ENCODE results near the gene WDR26. TPM values are rescaled to one million over a fixed set of nuclear protein-coding genes. Genes with fewer than 3 reads are reported as not detected.

Gene WDR26
- total RNA-seq, 4 donors from 2014 or later = 45.9 to 76.9 (median 65.7) TPM

DNA sequence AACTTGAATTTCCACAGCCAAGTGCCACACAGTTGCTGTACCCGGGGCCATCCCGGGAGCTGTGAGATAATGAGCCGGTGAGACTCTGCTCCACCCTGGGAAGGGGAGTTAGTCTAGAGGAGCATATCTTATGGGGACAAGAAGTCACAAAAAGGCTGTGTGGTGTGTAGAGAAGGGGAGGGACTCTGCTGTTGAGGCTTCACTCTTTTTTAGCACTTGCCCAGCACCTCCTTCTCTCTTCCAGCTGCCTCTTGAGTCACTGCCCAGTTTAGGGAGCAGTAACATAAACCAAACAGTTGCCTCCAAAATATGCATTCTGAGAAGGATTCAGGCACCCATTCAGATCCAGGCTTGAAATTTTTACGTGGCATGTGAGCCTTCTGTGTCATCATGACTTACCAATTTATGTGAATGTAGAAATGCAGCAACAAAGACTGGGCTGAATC is 744 bp upstream of the WDR26 start:
- no peak for DNase-seq
- H3K9me3 ChIP-seq = no peaks in the 10 kb centered on the region
- no peaks in the 10 kb centered on the region for H3K36me3 ChIP-seq
- peak overlapping the region; percentile 86 to 94 for H3K4me3 ChIP-seq
- intact Hi-C loops (cut with DNase I; ENCODE audit: low total_unique reads) = no loop called here
- no peaks in the 10 kb centered on the region for H3K27me3 ChIP-seq
- no peak for TF ChIP-seq POLR2A (IDR thresholded peaks at IDR 0.05)
- TF ChIP-seq, protein P1, sequence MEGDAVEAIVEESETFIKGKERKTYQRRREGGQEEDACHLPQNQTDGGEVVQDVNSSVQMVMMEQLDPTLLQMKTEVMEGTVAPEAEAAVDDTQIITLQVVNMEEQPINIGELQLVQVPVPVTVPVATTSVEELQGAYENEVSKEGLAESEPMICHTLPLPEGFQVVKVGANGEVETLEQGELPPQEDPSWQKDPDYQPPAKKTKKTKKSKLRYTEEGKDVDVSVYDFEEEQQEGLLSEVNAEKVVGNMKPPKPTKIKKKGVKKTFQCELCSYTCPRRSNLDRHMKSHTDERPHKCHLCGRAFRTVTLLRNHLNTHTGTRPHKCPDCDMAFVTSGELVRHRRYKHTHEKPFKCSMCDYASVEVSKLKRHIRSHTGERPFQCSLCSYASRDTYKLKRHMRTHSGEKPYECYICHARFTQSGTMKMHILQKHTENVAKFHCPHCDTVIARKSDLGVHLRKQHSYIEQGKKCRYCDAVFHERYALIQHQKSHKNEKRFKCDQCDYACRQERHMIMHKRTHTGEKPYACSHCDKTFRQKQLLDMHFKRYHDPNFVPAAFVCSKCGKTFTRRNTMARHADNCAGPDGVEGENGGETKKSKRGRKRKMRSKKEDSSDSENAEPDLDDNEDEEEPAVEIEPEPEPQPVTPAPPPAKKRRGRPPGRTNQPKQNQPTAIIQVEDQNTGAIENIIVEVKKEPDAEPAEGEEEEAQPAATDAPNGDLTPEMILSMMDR (IDR thresholded peaks at IDR 0.05) = no peak
- peaks cover 7 to 11% of the 10 kb centered on the region in 2 donors for H3K4me1 ChIP-seq
- H3K27ac ChIP-seq = peak overlapping the region; percentile 98 to 99

DNA sequence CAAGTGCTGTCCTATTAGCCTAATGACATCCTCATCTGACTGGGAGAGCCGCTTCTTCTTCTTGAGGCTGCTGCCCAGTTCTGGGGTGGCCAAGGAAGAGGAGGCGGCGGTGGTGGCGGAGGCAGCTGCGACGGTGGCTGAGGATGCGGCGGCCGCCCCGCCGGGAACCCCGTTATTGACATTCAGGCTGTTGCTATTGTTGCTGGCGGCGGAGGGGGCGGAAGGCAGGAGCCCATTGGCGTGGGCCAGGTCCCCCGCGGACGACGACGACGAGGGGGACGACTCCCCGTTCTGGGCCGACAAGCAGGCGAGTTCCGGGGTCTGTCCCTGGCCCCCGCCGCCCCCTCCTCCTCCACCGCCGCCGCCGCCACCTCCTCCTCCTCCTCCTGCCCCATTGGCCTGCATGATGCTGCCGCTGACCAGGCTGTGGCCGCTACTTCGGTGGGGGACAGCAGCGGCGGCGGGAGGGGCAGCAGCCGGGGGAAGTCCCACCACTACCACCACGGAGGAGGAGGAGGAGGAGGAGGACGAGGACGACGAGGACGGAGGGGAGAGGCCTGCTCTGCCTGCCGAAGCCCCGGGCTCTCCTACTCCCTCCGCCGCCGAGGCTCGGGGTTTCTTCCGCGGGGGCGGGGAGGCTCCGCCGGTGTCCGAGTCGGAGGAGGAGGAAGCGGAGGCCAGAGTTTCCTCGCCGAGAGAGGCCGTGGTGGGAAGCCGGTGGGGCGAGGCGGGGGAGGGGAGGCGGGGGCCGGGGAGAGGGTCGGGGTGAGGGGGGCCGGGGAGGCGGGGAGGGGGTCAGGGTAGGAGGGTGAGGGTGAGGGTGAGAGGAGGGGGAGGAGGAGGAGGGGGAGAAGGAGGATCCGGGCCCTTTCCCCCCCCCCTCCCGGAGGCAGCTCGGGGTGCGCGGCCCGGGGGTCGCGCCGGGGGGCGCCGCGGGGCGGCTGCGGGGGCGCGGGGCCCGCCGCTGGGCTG is 610 bp downstream of the WDR26 start:
- intact Hi-C loops (cut with DNase I; ENCODE audit: low total_unique reads) = no loop called here
- H3K4me1 ChIP-seq = peaks cover 7 to 11% of the 10 kb centered on the region in 2 donors
- DNase-seq = peak; percentile 46 to 47
- peak overlapping the region; percentile 98 to 99 for H3K27ac ChIP-seq
- no peaks in the 10 kb centered on the region for H3K36me3 ChIP-seq
- TF ChIP-seq POLR2A (IDR thresholded peaks at IDR 0.05) = no peak
- TF ChIP-seq, protein P1 (IDR thresholded peaks at IDR 0.05) = no peak
- peak overlapping the region; percentile 86 to 94 for H3K4me3 ChIP-seq
- H3K9me3 ChIP-seq = no peaks in the 10 kb centered on the region
- no peaks in the 10 kb centered on the region for H3K27me3 ChIP-seq

DNA sequence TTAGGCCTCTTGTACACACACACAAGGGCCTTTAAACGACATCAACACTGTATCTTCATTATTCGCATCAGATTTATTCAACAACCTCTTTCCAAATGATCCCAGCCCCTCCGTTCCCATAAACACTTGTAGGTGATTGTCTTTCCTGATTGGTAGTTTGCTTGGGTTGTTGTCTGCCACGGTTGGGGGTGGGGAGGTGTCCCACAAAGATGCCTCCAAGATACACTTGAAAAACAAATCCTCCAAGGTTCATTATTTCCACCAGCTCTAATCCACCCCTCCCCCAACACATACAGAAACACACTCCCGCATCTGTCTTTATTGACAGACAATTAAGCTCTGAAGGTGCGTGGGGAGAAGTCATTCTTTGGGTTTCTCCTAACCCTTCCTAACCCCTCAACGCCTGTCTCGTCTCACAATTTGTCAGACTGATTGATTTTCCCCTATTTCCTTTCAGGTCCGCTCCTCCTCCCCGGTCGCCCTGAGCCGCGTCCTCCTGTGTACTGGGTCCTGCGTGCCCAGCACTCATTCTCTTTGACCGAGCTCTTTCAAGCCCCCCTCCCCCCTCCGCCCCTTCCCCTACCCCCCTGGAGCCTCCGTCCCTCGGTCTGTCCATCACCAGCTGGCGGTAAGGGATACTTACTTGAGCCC is 1.4 kb downstream of the WDR26 start:
- peak in 1 of 2 donors; percentile 17 for DNase-seq
- Histone ChIP-seq H3K36me3 (no peaks in the 10 kb centered on the region), H3K9me3 (no peaks in the 10 kb centered on the region), H3K4me3 (peak overlapping the region; percentile 86 to 94), H3K27ac (peak overlapping the region; percentile 98 to 99), H3K4me1 (peaks cover 7 to 11% of the 10 kb centered on the region in 2 donors), H3K27me3 (no peaks in the 10 kb centered on the region)
- intact Hi-C loops (cut with DNase I; ENCODE audit: low total_unique reads) = no loop called here
- no peak for TF ChIP-seq POLR2A (IDR thresholded peaks at IDR 0.05)
- TF ChIP-seq, protein P1 (IDR thresholded peaks at IDR 0.05) = no peak

DNA sequence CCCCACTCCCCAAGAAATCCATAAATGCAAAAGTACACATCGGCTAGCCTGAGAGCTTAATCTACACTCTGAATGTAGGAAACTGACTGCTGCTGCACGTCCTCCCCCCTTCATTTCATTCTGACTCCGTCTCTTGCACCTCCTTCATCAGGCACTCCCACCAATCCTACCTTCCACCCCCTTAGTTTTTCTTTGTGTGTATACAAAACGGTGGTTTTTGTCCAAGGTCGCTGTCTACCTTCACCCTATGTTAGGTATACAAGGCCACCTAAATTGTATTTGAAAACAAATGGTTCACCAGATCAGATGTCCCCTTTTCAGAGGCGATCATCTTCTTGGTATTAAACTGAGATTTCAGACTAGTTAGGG is 1.9 kb downstream of the WDR26 start:
- Histone ChIP-seq H3K27ac (peak overlapping the region; percentile 98 to 99), H3K4me3 (peak overlapping the region; percentile 86 to 94), H3K27me3 (no peaks in the 10 kb centered on the region), H3K9me3 (no peaks in the 10 kb centered on the region), H3K36me3 (no peaks in the 10 kb centered on the region), H3K4me1 (peaks cover 7 to 11% of the 10 kb centered on the region in 2 donors)
- intact Hi-C loops (cut with DNase I; ENCODE audit: low total_unique reads) = no loop called here
- no peak for DNase-seq
- TF ChIP-seq, protein P1 (IDR thresholded peaks at IDR 0.05) = no peak
- TF ChIP-seq POLR2A (IDR thresholded peaks at IDR 0.05) = no peak

DNA sequence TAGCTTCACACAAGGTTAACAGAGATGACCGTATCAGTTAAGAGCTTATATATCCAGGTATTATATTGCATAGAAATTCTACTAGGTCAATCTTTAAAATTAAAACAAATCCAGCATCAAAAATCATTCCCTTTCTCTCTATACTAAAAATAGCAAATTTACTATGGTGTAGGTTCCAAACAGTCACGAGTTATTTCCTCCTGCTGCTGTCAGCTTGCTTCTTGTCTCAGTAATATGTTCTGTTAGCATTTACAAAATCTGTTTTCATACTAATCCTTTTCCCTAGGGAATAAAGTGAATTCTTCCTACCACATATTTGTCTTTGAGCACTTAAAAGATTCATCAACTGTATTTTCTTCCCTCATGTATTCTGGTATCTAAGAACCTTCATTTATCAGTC is 2.5 kb downstream of the WDR26 start:
- peak overlapping the region; percentile 98 to 99 for H3K27ac ChIP-seq
- H3K4me3 ChIP-seq = peak overlapping the region; percentile 86 to 94
- H3K4me1 ChIP-seq = peaks cover 7 to 11% of the 10 kb centered on the region in 2 donors
- TF ChIP-seq, protein P1 (IDR thresholded peaks at IDR 0.05) = no peak
- no peak for TF ChIP-seq POLR2A (IDR thresholded peaks at IDR 0.05)
- no peak for DNase-seq
- no peaks in the 10 kb centered on the region for H3K36me3 ChIP-seq
- H3K27me3 ChIP-seq = no peaks in the 10 kb centered on the region
- intact Hi-C loops (cut with DNase I; ENCODE audit: low total_unique reads) = no loop called here
- no peaks in the 10 kb centered on the region for H3K9me3 ChIP-seq
